LNCaP clone FGC (cell line): Measurements from ENCODE around the gene BRWD1.

Source experiments
- DNase-seq: peaks from one replicate; pipeline ENCODE4 v3.0.0-alpha.2; 2011; ENCODE audit warnings: low read depth
- H3K4me3 ChIP-seq: 2 replicates; pipeline ENCODE4 v1.5.1; 2011; ENCODE audit warnings: mild to moderate bottlenecking, low read depth, low read length, control low read depth
- TF ChIP-seq, protein P1 (sequence below): IDR thresholded peaks from 2 replicates; pipeline ENCODE4 v1.5.1; 2012; ENCODE audit warnings: mild to moderate bottlenecking; ENCODE audit not compliant: control insufficient read depth, insufficient read depth; ENCODE audit errors: extremely low read depth

The BRWD1 gene

GRCh38 chr21:39344848-39345247 lies 31.4 kb upstream of the BRWD1 start:
- TF ChIP-seq, protein P1, sequence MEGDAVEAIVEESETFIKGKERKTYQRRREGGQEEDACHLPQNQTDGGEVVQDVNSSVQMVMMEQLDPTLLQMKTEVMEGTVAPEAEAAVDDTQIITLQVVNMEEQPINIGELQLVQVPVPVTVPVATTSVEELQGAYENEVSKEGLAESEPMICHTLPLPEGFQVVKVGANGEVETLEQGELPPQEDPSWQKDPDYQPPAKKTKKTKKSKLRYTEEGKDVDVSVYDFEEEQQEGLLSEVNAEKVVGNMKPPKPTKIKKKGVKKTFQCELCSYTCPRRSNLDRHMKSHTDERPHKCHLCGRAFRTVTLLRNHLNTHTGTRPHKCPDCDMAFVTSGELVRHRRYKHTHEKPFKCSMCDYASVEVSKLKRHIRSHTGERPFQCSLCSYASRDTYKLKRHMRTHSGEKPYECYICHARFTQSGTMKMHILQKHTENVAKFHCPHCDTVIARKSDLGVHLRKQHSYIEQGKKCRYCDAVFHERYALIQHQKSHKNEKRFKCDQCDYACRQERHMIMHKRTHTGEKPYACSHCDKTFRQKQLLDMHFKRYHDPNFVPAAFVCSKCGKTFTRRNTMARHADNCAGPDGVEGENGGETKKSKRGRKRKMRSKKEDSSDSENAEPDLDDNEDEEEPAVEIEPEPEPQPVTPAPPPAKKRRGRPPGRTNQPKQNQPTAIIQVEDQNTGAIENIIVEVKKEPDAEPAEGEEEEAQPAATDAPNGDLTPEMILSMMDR, result no peak
- DNase-seq, result no peak
- H3K4me3 ChIP-seq, result no peak overlapping the region

DNA sequence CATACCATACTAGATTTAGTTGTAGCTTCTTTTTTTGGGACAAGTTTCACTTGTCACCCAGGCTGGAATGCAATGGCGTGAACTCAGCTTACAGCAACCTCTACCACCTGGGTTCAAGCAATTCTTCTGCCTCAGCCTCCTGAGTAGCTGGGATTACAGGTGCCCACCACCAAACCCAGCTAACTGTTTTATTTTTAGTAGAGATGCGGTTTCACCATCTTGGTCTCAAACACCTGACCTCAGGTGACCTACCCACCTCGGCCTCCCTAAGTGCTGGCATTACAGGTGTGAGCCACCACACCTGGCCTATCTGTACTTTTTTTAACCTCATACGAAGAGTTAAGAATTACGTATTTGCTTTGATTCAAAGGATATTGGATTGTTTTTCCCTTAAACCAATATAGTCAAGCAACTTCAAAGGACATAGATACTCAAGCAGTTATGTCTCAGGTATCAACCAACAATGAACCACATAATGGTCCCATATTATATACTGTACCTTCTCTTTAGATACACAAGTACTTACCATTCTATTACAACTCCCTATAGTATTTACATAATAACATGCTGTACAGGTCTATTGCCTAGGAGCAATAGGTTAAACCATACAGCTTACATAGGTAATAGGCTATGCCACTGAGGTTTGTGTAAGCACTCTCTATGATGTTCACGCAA lies 28.0 kb upstream of the BRWD1 start:
- TF ChIP-seq, protein P1, result no peak
- no peak for DNase-seq
- H3K4me3 ChIP-seq, result no peak overlapping the region

GRCh38 chr21:39340687-39341086 lies 27.3 kb upstream of the BRWD1 start:
- DNase-seq, result no peak
- no peak overlapping the region for H3K4me3 ChIP-seq
- TF ChIP-seq, protein P1, result no peak

DNA sequence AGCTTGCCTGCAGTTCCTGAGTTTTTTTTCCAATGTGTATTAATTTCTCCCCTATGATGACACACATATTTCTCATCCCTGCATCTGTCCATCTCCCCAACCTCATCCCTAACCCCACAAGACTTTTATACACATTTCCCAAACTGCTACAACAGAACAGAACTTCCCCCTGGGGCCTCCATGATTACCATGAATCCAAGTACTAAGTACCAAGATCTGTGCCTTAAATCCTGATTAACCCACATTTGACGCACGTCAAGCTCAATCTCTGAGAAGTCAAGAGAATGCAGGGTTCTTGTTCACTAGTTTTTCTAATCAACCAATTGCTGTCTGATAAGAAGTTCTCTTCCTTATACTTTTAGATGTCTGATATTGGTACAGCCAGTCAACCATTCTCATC lies 25.8 kb upstream of the BRWD1 start:
- no peak overlapping the region for H3K4me3 ChIP-seq
- DNase-seq, result no peak
- TF ChIP-seq, protein P1, result no peak

DNA sequence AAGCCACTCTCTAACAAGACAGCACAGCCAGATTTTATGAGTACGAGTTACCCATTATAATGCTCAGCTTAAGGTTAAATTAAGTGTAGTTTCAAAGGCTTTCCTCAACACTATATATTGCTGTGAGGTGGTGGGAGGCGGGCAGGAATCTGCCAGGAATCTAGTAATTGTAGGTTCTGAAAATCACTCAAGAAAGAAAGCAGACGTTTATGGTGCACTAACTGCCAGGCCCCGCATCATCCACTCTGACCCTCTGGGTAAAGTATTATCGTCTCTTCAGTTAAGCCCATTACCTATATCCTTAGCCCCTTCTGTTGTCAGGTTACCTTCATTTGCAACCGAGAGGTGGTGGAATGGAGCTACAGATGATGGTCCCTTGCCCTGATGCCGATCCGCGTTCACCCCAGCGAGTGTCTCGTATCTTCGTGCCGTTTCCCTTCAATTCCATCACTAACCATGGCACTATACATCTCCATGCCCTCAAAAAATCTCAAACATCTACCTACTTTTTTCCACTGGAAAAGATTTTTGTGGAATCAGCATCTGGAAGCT lies 23.1 kb upstream of the BRWD1 start:
- TF ChIP-seq, protein P1, result no peak
- DNase-seq, result no peak

GRCh38 chr21:39334611-39335010 lies 21.2 kb upstream of the BRWD1 start:
- TF ChIP-seq, protein P1, result no peak
- no peak overlapping the region for H3K4me3 ChIP-seq
- no peak for DNase-seq

More for the DNA sequence above, 23.1 kb upstream of the BRWD1 start:
- no peak overlapping the region for H3K4me3 ChIP-seq

- TF ChIP-seq, protein P1, result no peak
- H3K4me3 ChIP-seq, result no peak overlapping the region
- DNase-seq, result no peak
Measured at GRCh38 chr21:39332175-39332574, 18.7 kb upstream of the BRWD1 start.
